ENCODE results near the gene KANK4.

- TF ChIP-seq, protein P1, sequence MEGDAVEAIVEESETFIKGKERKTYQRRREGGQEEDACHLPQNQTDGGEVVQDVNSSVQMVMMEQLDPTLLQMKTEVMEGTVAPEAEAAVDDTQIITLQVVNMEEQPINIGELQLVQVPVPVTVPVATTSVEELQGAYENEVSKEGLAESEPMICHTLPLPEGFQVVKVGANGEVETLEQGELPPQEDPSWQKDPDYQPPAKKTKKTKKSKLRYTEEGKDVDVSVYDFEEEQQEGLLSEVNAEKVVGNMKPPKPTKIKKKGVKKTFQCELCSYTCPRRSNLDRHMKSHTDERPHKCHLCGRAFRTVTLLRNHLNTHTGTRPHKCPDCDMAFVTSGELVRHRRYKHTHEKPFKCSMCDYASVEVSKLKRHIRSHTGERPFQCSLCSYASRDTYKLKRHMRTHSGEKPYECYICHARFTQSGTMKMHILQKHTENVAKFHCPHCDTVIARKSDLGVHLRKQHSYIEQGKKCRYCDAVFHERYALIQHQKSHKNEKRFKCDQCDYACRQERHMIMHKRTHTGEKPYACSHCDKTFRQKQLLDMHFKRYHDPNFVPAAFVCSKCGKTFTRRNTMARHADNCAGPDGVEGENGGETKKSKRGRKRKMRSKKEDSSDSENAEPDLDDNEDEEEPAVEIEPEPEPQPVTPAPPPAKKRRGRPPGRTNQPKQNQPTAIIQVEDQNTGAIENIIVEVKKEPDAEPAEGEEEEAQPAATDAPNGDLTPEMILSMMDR (IDR thresholded peaks at IDR 0.05), result no peak
- no peak for TF ChIP-seq POLR2A (IDR thresholded peaks at IDR 0.05)
Measured at GRCh38 chr1:62301726-62302390, 17.4 kb downstream of the KANK4 start.

Data from adrenal gland (tissue), 5 donors.